ENCODE results near the gene PKMYT1. TPM values are rescaled to one million over a fixed set of nuclear protein-coding genes. Genes with fewer than 3 reads are reported as not detected.

PKMYT1 gene
- total and polyA plus RNA-seq, 9 of the 15 experiments (the other 6 are each of a cell fraction or from before 2014, with no cell fraction given): 8.7 to 201 (median 37.8) TPM

DNA sequence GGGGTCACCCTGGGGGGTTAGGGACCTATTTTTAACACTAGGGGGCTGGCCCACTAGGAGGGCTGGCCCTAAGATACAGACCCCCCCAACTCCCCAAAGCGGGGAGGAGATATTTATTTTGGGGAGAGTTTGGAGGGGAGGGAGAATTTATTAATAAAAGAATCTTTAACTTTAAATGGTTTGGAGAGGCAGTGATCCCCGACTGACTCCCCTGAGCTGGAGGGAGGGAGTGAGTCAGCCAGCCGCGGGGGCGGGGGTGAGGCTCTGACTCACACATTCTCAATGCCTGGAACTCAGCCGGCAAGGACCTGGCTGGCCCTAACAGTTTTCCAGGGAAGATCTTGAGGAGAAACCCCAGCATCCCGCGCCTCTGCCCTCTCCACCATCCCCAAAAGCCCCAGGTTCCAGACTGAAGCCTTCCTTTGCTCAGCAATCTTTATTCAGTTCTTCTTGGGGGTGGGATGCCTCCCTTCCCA, 42.0 kb upstream of the PKMYT1 start (continued):
- TF ChIP-seq FOXM1 (IDR thresholded peaks at IDR 0.05; ENCODE audit: low read depth) (no peak), FOXM1 (CRISPR knock-in tag; IDR thresholded peaks at IDR 0.05; ENCODE audit: low read depth) (no peak), SREBF2 (CRISPR knock-in tag; IDR thresholded peaks at IDR 0.05) (no peak), GABPA (tag; conservative IDR thresholded peaks at IDR 0.05; ENCODE audit: low read depth) (no peak), TAF1 (IDR thresholded peaks at IDR 0.05; ENCODE audit: control insufficient read depth, extremely low read depth, insufficient read depth, low read length, severe bottlenecking) (peak; percentile 63), ZNF717 (CRISPR knock-in tag; IDR thresholded peaks at IDR 0.05) (no peak), ZBTB7A (IDR thresholded peaks at IDR 0.05; ENCODE audit: borderline replicate concordance, control insufficient read depth, low read depth, low read length) (peak; percentile 18; the same call in 1 of the 2 replicates), ZNF75A (CRISPR knock-in tag; IDR thresholded peaks at IDR 0.05) (no peak), MEIS2 (IDR thresholded peaks at IDR 0.05; ENCODE audit: partially characterized antibody) (no peak), ZNF253 (CRISPR knock-in tag; conservative IDR thresholded peaks at IDR 0.05) (no peak), ESRRB (CRISPR knock-in tag; IDR thresholded peaks at IDR 0.05; ENCODE audit: borderline replicate concordance) (no peak), MAZ (CRISPR knock-in tag; conservative IDR thresholded peaks at IDR 0.05 in 1 of 2, IDR thresholded peaks at IDR 0.05 in 1 of 2) (peak; percentile 19 to 92; a peak in 2 of 4 replicates), JUNB (CRISPR knock-in tag; conservative IDR thresholded peaks at IDR 0.05) (peak; percentile 64), TOE1 (IDR thresholded peaks at IDR 0.05; ENCODE audit: borderline replicate concordance) (no peak), TOE1 (CRISPR knock-in tag; IDR thresholded peaks at IDR 0.05; ENCODE audit: borderline replicate concordance, low read depth) (no peak), SAFB (IDR thresholded peaks at IDR 0.05; ENCODE audit: borderline replicate concordance, low read depth, low read length) (no peak), KLF13 (tag; IDR thresholded peaks at IDR 0.05; ENCODE audit: borderline replicate concordance, low read depth) (no peak), CBFA2T3 (IDR thresholded peaks at IDR 0.05) (no peak), CBFA2T2 (conservative IDR thresholded peaks at IDR 0.05) (no peak)
- TF ChIP-seq, protein P1, sequence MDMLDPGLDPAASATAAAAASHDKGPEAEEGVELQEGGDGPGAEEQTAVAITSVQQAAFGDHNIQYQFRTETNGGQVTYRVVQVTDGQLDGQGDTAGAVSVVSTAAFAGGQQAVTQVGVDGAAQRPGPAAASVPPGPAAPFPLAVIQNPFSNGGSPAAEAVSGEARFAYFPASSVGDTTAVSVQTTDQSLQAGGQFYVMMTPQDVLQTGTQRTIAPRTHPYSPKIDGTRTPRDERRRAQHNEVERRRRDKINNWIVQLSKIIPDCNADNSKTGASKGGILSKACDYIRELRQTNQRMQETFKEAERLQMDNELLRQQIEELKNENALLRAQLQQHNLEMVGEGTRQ (CRISPR knock-in tag; IDR thresholded peaks at IDR 0.05): no peak
- TF ChIP-seq, protein P2, sequence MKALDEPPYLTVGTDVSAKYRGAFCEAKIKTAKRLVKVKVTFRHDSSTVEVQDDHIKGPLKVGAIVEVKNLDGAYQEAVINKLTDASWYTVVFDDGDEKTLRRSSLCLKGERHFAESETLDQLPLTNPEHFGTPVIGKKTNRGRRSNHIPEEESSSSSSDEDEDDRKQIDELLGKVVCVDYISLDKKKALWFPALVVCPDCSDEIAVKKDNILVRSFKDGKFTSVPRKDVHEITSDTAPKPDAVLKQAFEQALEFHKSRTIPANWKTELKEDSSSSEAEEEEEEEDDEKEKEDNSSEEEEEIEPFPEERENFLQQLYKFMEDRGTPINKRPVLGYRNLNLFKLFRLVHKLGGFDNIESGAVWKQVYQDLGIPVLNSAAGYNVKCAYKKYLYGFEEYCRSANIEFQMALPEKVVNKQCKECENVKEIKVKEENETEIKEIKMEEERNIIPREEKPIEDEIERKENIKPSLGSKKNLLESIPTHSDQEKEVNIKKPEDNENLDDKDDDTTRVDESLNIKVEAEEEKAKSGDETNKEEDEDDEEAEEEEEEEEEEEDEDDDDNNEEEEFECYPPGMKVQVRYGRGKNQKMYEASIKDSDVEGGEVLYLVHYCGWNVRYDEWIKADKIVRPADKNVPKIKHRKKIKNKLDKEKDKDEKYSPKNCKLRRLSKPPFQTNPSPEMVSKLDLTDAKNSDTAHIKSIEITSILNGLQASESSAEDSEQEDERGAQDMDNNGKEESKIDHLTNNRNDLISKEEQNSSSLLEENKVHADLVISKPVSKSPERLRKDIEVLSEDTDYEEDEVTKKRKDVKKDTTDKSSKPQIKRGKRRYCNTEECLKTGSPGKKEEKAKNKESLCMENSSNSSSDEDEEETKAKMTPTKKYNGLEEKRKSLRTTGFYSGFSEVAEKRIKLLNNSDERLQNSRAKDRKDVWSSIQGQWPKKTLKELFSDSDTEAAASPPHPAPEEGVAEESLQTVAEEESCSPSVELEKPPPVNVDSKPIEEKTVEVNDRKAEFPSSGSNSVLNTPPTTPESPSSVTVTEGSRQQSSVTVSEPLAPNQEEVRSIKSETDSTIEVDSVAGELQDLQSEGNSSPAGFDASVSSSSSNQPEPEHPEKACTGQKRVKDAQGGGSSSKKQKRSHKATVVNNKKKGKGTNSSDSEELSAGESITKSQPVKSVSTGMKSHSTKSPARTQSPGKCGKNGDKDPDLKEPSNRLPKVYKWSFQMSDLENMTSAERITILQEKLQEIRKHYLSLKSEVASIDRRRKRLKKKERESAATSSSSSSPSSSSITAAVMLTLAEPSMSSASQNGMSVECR (CRISPR knock-in tag; IDR thresholded peaks at IDR 0.05): no peak
- TF ChIP-seq, protein P3, sequence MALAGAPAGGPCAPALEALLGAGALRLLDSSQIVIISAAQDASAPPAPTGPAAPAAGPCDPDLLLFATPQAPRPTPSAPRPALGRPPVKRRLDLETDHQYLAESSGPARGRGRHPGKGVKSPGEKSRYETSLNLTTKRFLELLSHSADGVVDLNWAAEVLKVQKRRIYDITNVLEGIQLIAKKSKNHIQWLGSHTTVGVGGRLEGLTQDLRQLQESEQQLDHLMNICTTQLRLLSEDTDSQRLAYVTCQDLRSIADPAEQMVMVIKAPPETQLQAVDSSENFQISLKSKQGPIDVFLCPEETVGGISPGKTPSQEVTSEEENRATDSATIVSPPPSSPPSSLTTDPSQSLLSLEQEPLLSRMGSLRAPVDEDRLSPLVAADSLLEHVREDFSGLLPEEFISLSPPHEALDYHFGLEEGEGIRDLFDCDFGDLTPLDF (CRISPR knock-in tag; IDR thresholded peaks at IDR 0.05): no peak
